GM10266 (cell line): Measurements from ENCODE around the gene FOXRED2.

Source experiments
- DNase-seq: peaks from one replicate; pipeline ENCODE4 v3.0.0; 2012; ENCODE audit errors: extremely low spot score
- CTCF ChIP-seq: IDR thresholded peaks from 2 replicates; pipeline ENCODE4 v1.5.1; 2012; ENCODE audit warnings: mild to moderate bottlenecking, low read depth; ENCODE audit not compliant: control insufficient read depth, insufficient read depth; ENCODE audit errors: missing control alignments

The FOXRED2 gene

GRCh38 chr22:36497910-36498665, 8.8 kb downstream of the FOXRED2 start:
- TF ChIP-seq CTCF = no peak

GRCh38 chr22:36493690-36494110, 13.1 kb downstream of the FOXRED2 start:
- peak; percentile 60 for DNase-seq
- no peak for TF ChIP-seq CTCF

More at GRCh38 chr22:36497910-36498665, 8.8 kb downstream of the FOXRED2 start:
- DNase-seq = no peak

- DNase-seq = no peak
- TF ChIP-seq CTCF = no peak
Observed at GRCh38 chr22:36492109-36492508, 14.7 kb downstream of the FOXRED2 start.

GRCh38 chr22:36491155-36491554, 15.7 kb downstream of the FOXRED2 start:
- no peak for DNase-seq
- TF ChIP-seq CTCF = no peak

- no peak for DNase-seq
- peak; percentile 41 for TF ChIP-seq CTCF
Observed at GRCh38 chr22:36486619-36487384, 20.0 kb downstream of the FOXRED2 start.

- peak; percentile 95 for DNase-seq
- TF ChIP-seq CTCF = no peak
Observed at GRCh38 chr22:36481393-36482168, 25.3 kb downstream of the FOXRED2 start, which contains the start of gene TXN2. Gene TXN2, minus strand, starts transcription at chr22:36481640. Its CDS starts 803 bp downstream, at chr22:36480837.

GRCh38 chr22:36480941-36481392, 25.9 kb downstream of the FOXRED2 start:
- no peak for TF ChIP-seq CTCF
- DNase-seq = no peak
